ENCODE results near the gene C2orf80.
"Not testable (repeated sequence)": the region's sequence is repeated elsewhere in the genome, so short reads cannot be mapped to it uniquely, and the experiment has no call there.

Gene C2orf80

GRCh38 chr2:208179028-208179609, 10.7 kb downstream of the C2orf80 start:
- DNase-seq (ENCODE audit: low spot score): no peak

- DNase-seq (ENCODE audit: low spot score): no peak
Measured at GRCh38 chr2:208175840-208176153, 14.0 kb downstream of the C2orf80 start.

GRCh38 chr2:208175069-208175839, 14.6 kb downstream of the C2orf80 start:
- peak; percentile 84 for DNase-seq (ENCODE audit: low spot score)

GRCh38 chr2:208174144-208174543, 15.7 kb downstream of the C2orf80 start:
- DNase-seq (ENCODE audit: low spot score): no peak

GRCh38 chr2:208172125-208172524, 17.7 kb downstream of the C2orf80 start:
- DNase-seq (ENCODE audit: low spot score): no peak

GRCh38 chr2:208164951-208165755, 24.7 kb downstream of the C2orf80 start:
- DNase-seq (ENCODE audit: low spot score): no peak

GRCh38 chr2:208163489-208163888, 26.3 kb downstream of the C2orf80 start, which contains the start of gene CRYGA:
TSS of gene CRYGA (minus strand) at chr2:208163589. CDS start at chr2:208163556, 33 bp downstream.
- no peak for DNase-seq (ENCODE audit: low spot score)

- no peak for DNase-seq (ENCODE audit: low spot score)
Measured at GRCh38 chr2:208156439-208156838, 33.4 kb downstream of the C2orf80 start.

GRCh38 chr2:208153156-208153555, 36.7 kb downstream of the C2orf80 start:
- DNase-seq (ENCODE audit: low spot score): no peak

GRCh38 chr2:208150956-208151355, 38.9 kb downstream of the C2orf80 start:
- DNase-seq (ENCODE audit: low spot score): no peak

- no peak for DNase-seq (ENCODE audit: low spot score)
Measured at GRCh38 chr2:208150094-208150493, 39.7 kb downstream of the C2orf80 start.

- no peak for DNase-seq (ENCODE audit: low spot score)
Measured at GRCh38 chr2:208148803-208149202, 41.0 kb downstream of the C2orf80 start.

GRCh38 chr2:208147759-208148158, 42.1 kb downstream of the C2orf80 start:
- no peak for DNase-seq (ENCODE audit: low spot score)

GRCh38 chr2:208147008-208147407, 42.8 kb downstream of the C2orf80 start:
- no peak for DNase-seq (ENCODE audit: low spot score)

- DNase-seq (ENCODE audit: low spot score): no peak
Measured at GRCh38 chr2:208146006-208146405, 43.8 kb downstream of the C2orf80 start, which contains the start of gene CRYGB. TSS of gene CRYGB (minus strand) at chr2:208146158. CDS start at chr2:208146120, 38 bp downstream.

- no peak for DNase-seq (ENCODE audit: low spot score)
Measured at GRCh38 chr2:208142925-208143799, 46.7 kb downstream of the C2orf80 start.

- no peak for DNase-seq (ENCODE audit: low spot score)
Measured at GRCh38 chr2:208142240-208142924, 47.4 kb downstream of the C2orf80 start.

- DNase-seq (ENCODE audit: low spot score): no peak
Measured at GRCh38 chr2:208139447-208139846, 50.4 kb downstream of the C2orf80 start.

GRCh38 chr2:208138334-208138733, 51.5 kb downstream of the C2orf80 start:
- not testable (repeated sequence) for DNase-seq (ENCODE audit: low spot score)

- DNase-seq (ENCODE audit: low spot score): no peak
Measured at GRCh38 chr2:208136716-208137094, 53.1 kb downstream of the C2orf80 start.
